Spleen (tissue), 11 donors: ENCODE results near the gene NEO1. TPM values are rescaled to one million over a fixed set of nuclear protein-coding genes. Genes with fewer than 3 reads are reported as not detected.

Experiments
- DNase-seq: peaks from one replicate; pipeline ENCODE4 v3.0.0-alpha.2; 2020
- H3K27ac ChIP-seq, 8 donors: fragments of 200-600 bp; sonication (generic) in 7 of 8; 1 replicate in 4 of 8; 2 replicates in 4 of 8; pipeline versions ENCODE4 v1.5.0 to v1.8.0; 2016 to 2021; ENCODE audit warnings: inconsistent platforms in 4 of 8, mild to moderate bottlenecking in 4 of 8, moderate library complexity in 1 of 8
- H3K27me3 ChIP-seq, 7 donors: fragments of 200-600 bp; sonication (generic) in 6 of 7; replicated peaks in 1 of 7; 1 replicate in 4 of 7; 2 replicates in 3 of 7; pipeline versions ENCODE4 v1.5.0 to v1.8.0; 2016 to 2021; ENCODE audit warnings: inconsistent platforms in 3 of 7, mild to moderate bottlenecking in 1 of 7
- H3K36me3 ChIP-seq, 6 donors: fragments of 200-600 bp; sonication (generic) in 5 of 6; 1 replicate in 4 of 6; 2 replicates in 2 of 6; pipeline versions ENCODE4 v1.5.0 to v1.8.0; 2016 to 2021; ENCODE audit warnings: inconsistent platforms in 2 of 6
- H3K4me1 ChIP-seq, 6 donors: fragments of 200-600 bp; sonication (generic) in 5 of 6; 1 replicate in 3 of 6; 2 replicates in 3 of 6; pipeline versions ENCODE4 v1.5.0 to v1.8.0; 2016 to 2021; ENCODE audit warnings: inconsistent platforms in 3 of 6
- H3K4me3 ChIP-seq, 8 donors: fragments of 200-600 bp; sonication (generic) in 7 of 8; 1 replicate in 4 of 8; 2 replicates in 4 of 8; pipeline versions ENCODE4 v1.5.0 to v1.8.0; 2016 to 2021; ENCODE audit warnings: inconsistent platforms in 4 of 8, mild to moderate bottlenecking in 4 of 8, moderate library complexity in 2 of 8
- H3K9me3 ChIP-seq, 8 donors: fragments of 200-600 bp; sonication (generic) in 7 of 8; 1 replicate in 4 of 8; 2 replicates in 4 of 8; pipeline versions ENCODE4 v1.5.0 to v1.8.0; 2016 to 2021; ENCODE audit warnings: inconsistent platforms in 4 of 8
- POLR2A ChIP-seq, 3 donors: fragments of 450-650 bp; IDR thresholded peaks; one replicate each; pipeline ENCODE4 v1.5.1; 2017; ENCODE audit warnings: antibody characterized with exemption in 3 of 3, mild to moderate bottlenecking in 1 of 3
- POLR2AphosphoS5 ChIP-seq, 3 donors: sonication (generic); formaldehyde crosslinking; IDR thresholded peaks; one replicate each; pipeline ENCODE4 v1.5.1; 2017; ENCODE audit warnings: antibody characterized with exemption in 3 of 3
- WGBS, 5 donors: extraction: QIAGEN DNeasy Blood & Tissue Kit in 3 of 5; methylation state at CpG; one replicate each; pipeline versions ENCODE4 v1.1.5 to v1.1.7; 2013 to 2018; 5-methylcytosine and 5-hydroxymethylcytosine counted together
- intact Hi-C: fragments of 100-400 bp; cut with DNase I; formaldehyde crosslinking; loops from one replicate; pipeline ENCODE4 v1.15.0; 2023; ENCODE audit warnings: low total_unique reads
- polyA plus RNA-seq, 3 donors: library from polyadenylated mRNA; stranded (reverse); fragments of 200-250 nt; gene quantifications; one replicate each; pipeline ENCODE4 v1.2.1, GENCODE V29; 2013
- total RNA-seq, 7 donors: library from RNA; depleted of rRNA in 3 of 7; stranded (reverse); fragments of >200 nt in 3 of 7; fragmentation: NEBNext Ultra II Directional in 4 of 7; extraction: Animal tissue kit (Norgen Biotek cat#: 25700) in 4 of 7; gene quantifications; one replicate each; pipeline versions ENCODE4 v1.1.0 to v1.2.1, GENCODE V29; 2016 to 2021
- TF ChIP-seq, protein P1 (sequence below), 11 experiments: fragments of 200-600 bp in 7 of 11; fragments of 450-650 bp in 4 of 11; sonication (generic) in 4 of 11; IDR thresholded peaks in 8 of 11; conservative IDR thresholded peaks in 3 of 11; 1 replicate in 7 of 11; 2 replicates in 4 of 11; pipeline versions ENCODE4 v1.4.0 to v1.8.0; 2016 to 2021; ENCODE audit warnings: antibody characterized with exemption in 11 of 11, inconsistent platforms in 4 of 11, mild to moderate bottlenecking in 1 of 11
- donor health status: healthy with polysubstance abuse.
- donor health status: DM: no; HTN: no; CAD: no; lungs with moderate emphysema.
- donor health status: DM: no; HTN: no; CAD: no.
- donor health status: Bipolar disorder and iron deficiency.
- donor health status: healthy.
- donor health status: DM: no; HTN: no; CAD: no.
- donor health status: DM: yes; HTN: yes; CAD: no.

NEO1 gene
- total and polyA plus RNA-seq, 10 donors = 1.4 to 14.3 (median 10.5) TPM

DNA sequence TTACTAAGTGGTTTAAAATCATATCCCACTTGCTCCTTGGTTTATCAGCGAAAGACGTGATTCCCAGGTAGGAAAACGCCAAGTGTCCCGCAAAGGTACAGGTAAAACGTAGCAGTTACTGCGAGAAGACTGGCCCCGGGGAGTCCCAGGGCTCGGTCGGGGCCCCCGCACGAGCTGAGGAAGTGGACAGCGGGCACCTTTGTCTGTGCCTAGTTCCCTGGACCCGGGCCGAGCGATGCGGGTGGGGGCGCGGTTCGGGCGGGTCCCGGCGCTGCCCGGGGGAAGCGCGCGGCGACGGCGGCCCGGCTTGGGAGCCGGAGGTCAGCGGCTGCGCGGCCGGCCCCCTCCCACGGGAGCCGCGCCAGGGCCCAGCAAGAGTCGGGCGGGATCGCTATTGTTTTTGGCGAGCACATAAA, 864 bp upstream of the NEO1 start:
- Histone ChIP-seq H3K4me3 (peak overlapping the region; percentile 53 to 89 (median 76)), H3K4me1 (peaks cover 4 to 27% (median 19%) of the 10 kb centered on the region in 6 donors), H3K36me3 (no peaks in the 10 kb centered on the region), H3K27me3 (peaks cover 0 to 91% (median 41%) of the 10 kb centered on the region in 7 donors), H3K9me3 (no peaks in the 10 kb centered on the region), H3K27ac (peak overlapping the region in 7 of 8 donors; percentile 75 to 86 (median 82))
- intact Hi-C loops = no loop called here
- DNase-seq = no peak
- TF ChIP-seq, protein P1, sequence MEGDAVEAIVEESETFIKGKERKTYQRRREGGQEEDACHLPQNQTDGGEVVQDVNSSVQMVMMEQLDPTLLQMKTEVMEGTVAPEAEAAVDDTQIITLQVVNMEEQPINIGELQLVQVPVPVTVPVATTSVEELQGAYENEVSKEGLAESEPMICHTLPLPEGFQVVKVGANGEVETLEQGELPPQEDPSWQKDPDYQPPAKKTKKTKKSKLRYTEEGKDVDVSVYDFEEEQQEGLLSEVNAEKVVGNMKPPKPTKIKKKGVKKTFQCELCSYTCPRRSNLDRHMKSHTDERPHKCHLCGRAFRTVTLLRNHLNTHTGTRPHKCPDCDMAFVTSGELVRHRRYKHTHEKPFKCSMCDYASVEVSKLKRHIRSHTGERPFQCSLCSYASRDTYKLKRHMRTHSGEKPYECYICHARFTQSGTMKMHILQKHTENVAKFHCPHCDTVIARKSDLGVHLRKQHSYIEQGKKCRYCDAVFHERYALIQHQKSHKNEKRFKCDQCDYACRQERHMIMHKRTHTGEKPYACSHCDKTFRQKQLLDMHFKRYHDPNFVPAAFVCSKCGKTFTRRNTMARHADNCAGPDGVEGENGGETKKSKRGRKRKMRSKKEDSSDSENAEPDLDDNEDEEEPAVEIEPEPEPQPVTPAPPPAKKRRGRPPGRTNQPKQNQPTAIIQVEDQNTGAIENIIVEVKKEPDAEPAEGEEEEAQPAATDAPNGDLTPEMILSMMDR (IDR thresholded peaks at IDR 0.05 in 8 of 11, conservative IDR thresholded peaks at IDR 0.05 in 3 of 11) = no peak
- no peak for TF ChIP-seq POLR2A (IDR thresholded peaks at IDR 0.05)
- no peak for TF ChIP-seq POLR2AphosphoS5 (IDR thresholded peaks at IDR 0.05)
- WGBS, 5 donors = 1 to 4% (median 1%) methylated on average over 14 to 42 of the region's 42 CpGs

DNA sequence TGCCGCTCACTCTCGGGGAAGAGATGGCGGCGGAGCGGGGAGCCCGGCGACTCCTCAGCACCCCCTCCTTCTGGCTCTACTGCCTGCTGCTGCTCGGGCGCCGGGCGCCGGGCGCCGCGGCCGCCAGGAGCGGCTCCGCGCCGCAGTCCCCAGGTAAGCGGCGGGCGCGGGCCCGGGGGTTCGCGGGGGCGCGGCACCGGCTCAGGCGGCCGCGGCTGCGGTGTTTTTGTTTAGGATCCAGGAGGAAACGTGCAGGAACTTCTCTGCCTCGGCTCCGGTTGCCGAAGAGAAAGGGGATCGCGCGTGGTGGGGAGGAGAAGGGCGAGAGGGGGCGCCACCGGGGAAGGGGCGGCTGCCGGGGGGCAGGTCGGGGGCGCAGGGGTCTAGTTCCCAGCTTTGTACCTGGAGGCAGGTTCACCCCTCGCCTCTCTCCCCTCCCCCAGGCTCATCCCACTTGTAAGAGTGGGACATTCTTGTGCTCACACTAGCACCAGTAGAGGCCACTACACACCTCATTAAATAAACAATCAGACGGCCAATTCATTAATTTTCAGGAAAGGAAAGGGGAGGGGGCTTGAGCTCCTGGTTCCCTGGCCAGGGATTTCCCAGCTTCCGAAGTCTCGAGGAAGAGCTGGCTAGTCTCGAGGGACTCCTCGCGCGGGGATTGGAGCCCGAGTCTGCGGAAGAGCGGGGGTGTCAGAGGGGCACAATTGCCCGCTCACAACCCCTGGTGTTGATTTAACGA, 562 bp downstream of the NEO1 start:
- 1 to 3% (median 1%) methylated on average over 31 to 61 of the region's 61 CpGs for WGBS, 5 donors
- no peaks in the 10 kb centered on the region for H3K9me3 ChIP-seq
- peak overlapping the region in 7 of 8 donors; percentile 44 to 86 (median 75) for H3K27ac ChIP-seq
- TF ChIP-seq, protein P1 (IDR thresholded peaks at IDR 0.05 in 8 of 11, conservative IDR thresholded peaks at IDR 0.05 in 3 of 11) = peak in 3 of 11 experiments; percentile 12 to 31 (median 20)
- TF ChIP-seq POLR2AphosphoS5 (IDR thresholded peaks at IDR 0.05) (peak in 1 of 3 donors; percentile 21), POLR2A (IDR thresholded peaks at IDR 0.05) (no peak)
- H3K4me1 ChIP-seq = peaks cover 4 to 27% (median 19%) of the 10 kb centered on the region in 6 donors
- no peaks in the 10 kb centered on the region for H3K36me3 ChIP-seq
- peaks cover 0 to 96% (median 45%) of the 10 kb centered on the region in 7 donors for H3K27me3 ChIP-seq
- peak; percentile 74 for DNase-seq
- H3K4me3 ChIP-seq = peak overlapping the region; percentile 53 to 89 (median 76)
- intact Hi-C loops = no loop called here

GRCh38 chr15:73053398-73053723, 1.1 kb downstream of the NEO1 start:
- peaks cover 0 to 94% (median 41%) of the 10 kb centered on the region in 7 donors for H3K27me3 ChIP-seq
- no peaks in the 10 kb centered on the region for H3K36me3 ChIP-seq
- intact Hi-C loops = no loop called here
- WGBS, 5 donors = 3 to 6% (median 4%) methylated on average over 8 of the region's 8 CpGs
- no peaks in the 10 kb centered on the region for H3K9me3 ChIP-seq
- H3K4me1 ChIP-seq = peaks cover 4 to 27% (median 19%) of the 10 kb centered on the region in 6 donors
- TF ChIP-seq POLR2AphosphoS5 (IDR thresholded peaks at IDR 0.05) (no peak), POLR2A (IDR thresholded peaks at IDR 0.05) (no peak)
- TF ChIP-seq, protein P1 (IDR thresholded peaks at IDR 0.05 in 8 of 11, conservative IDR thresholded peaks at IDR 0.05 in 3 of 11) = no peak
- H3K27ac ChIP-seq = peak overlapping the region in 6 of 8 donors; percentile 65 to 86 (median 78)
- DNase-seq = no peak
- H3K4me3 ChIP-seq = peak overlapping the region; percentile 53 to 89 (median 76)

DNA sequence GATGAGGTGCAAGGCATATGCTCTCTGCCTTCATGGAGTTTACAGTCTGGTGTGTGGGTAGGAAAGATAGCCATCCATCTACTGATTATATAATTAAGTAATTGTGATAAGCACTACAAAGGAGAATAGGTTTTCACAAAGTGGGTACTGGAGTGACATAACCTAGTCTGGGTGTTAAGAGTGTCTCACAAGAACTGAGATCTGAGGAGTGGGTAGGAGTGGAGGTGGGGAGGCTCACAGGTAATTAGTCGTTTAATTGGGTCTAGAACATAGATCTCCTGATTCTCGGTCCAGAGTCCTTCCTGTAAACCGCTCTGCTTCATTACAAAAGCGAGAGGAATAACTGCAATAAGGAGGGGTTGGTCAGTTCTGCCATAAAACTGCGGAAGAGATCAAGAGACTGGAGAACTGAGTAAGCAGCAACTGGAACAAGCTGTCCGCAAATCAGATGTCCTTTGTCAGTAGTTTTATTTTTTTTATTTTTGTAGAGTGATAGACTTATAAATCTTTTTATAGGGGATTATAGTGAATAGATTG, 2.2 kb downstream of the NEO1 start:
- TF ChIP-seq, protein P1 (IDR thresholded peaks at IDR 0.05 in 8 of 11, conservative IDR thresholded peaks at IDR 0.05 in 3 of 11) = no peak
- no peak for TF ChIP-seq POLR2A (IDR thresholded peaks at IDR 0.05)
- no peak for TF ChIP-seq POLR2AphosphoS5 (IDR thresholded peaks at IDR 0.05)
- intact Hi-C loops = no loop called here
- Histone ChIP-seq H3K27me3 (peaks cover 0 to 93% (median 41%) of the 10 kb centered on the region in 7 donors), H3K36me3 (no peaks in the 10 kb centered on the region), H3K9me3 (no peaks in the 10 kb centered on the region), H3K4me3 (no peak overlapping the region), H3K4me1 (peaks cover 4 to 27% (median 19%) of the 10 kb centered on the region in 6 donors), H3K27ac (no peak overlapping the region)
- DNase-seq = no peak
- WGBS, 5 donors = 77 to 86% (median 83%) methylated on average over 6 of the region's 6 CpGs
